Fibroblast of pulmonary artery (primary cell): Measurements from ENCODE around the gene ORAI2.

ENCODE experiments used
- DNase-seq: peaks from one replicate; pipeline ENCODE4 v3.0.0-alpha.2; 2010; ENCODE audit warnings: low read depth
- H3K4me3 ChIP-seq: replicated peaks from 2 replicates; pipeline ENCODE4 v1.5.1; 2011; ENCODE audit warnings: low read depth, mild to moderate bottlenecking, control low read depth, low read length, moderate library complexity
- CTCF ChIP-seq: IDR thresholded peaks from 2 replicates; pipeline ENCODE4 v1.5.1; 2011; ENCODE audit warnings: mild to moderate bottlenecking, control low read depth, low read length, inconsistent platforms; ENCODE audit errors: missing control alignments

Gene ORAI2

GRCh38 chr7:102395592-102395872 is 37.8 kb upstream of the ORAI2 start:
- TF ChIP-seq CTCF: no peak
- peak overlapping the region; percentile 98 for H3K4me3 ChIP-seq
- no peak for DNase-seq

- no peak for TF ChIP-seq CTCF
- H3K4me3 ChIP-seq: peak within 1 kb of the TSS; percentile 98
- peak; percentile 93 for DNase-seq
Observed at GRCh38 chr7:102395873-102396709, 37.3 kb upstream of the ORAI2 start, which contains the start of gene PRKRIP1. Gene PRKRIP1 (plus strand): TSS chr7:102396363. CDS start chr7:102396412, 49 bp downstream.

GRCh38 chr7:102396710-102397019 is 36.7 kb upstream of the ORAI2 start:
- no peak for TF ChIP-seq CTCF
- DNase-seq: no peak
- H3K4me3 ChIP-seq: peak overlapping the region; percentile 98

- no peak for DNase-seq
- no peak overlapping the region for H3K4me3 ChIP-seq
- no peak for TF ChIP-seq CTCF
Observed at GRCh38 chr7:102398543-102398942, 34.8 kb upstream of the ORAI2 start.

- no peak for DNase-seq
- no peak for TF ChIP-seq CTCF
Observed at GRCh38 chr7:102400360-102400759, 33.0 kb upstream of the ORAI2 start.

GRCh38 chr7:102403563-102403962 is 29.8 kb upstream of the ORAI2 start:
- no peak for TF ChIP-seq CTCF
- no peak for DNase-seq
- no peak overlapping the region for H3K4me3 ChIP-seq

More at GRCh38 chr7:102400360-102400759, 33.0 kb upstream of the ORAI2 start:
- H3K4me3 ChIP-seq: no peak overlapping the region
